Common myeloid progenitor, CD34-positive (primary cell): ENCODE measurements around the gene SKAP2.
A peak's percentile ranks its signal among the peaks of the same experiment; 100 is the strongest.

ENCODE experiments used
- CTCF ChIA-PET: fragments of 350-600 bp; sonication (Branson Sonifier 250); formaldehyde crosslinking; loops from one replicate; lab custom pipeline; 2021; ENCODE audit warnings: antibody characterized with exemption; lab: Charles Lee
- POLR2A ChIA-PET: fragments of 350-600 bp; sonication (Branson Sonifier 250); formaldehyde crosslinking; loops from one replicate; lab custom pipeline; 2021; ENCODE audit warnings: antibody characterized with exemption; lab: Charles Lee
- DNase-seq, 3 donors: peaks; one replicate each; pipeline versions ENCODE4 v3.0.0 to v3.0.0-alpha.2; 2013
- H3K27ac ChIP-seq, 2 experiments: 1 replicate in 1 of 2; 2 replicates in 1 of 2; pipeline ENCODE4 v1.7.0; 2013; ENCODE audit warnings: inconsistent platforms in 2 of 2, low read length in 2 of 2, mild to moderate bottlenecking in 2 of 2, low read depth in 1 of 2, moderate library complexity in 1 of 2; ENCODE audit not compliant: severe bottlenecking in 2 of 2, insufficient read depth in 1 of 2, poor library complexity in 1 of 2
- H3K27me3 ChIP-seq, 5 experiments: replicated peaks in 2 of 5; 1 replicate in 3 of 5; 2 replicates in 2 of 5; pipeline versions ENCODE4 v1.6.1 to v1.7.0; 2013; ENCODE audit warnings: low read length in 4 of 5, mild to moderate bottlenecking in 2 of 5, moderate library complexity in 2 of 5, inconsistent platforms in 1 of 5; ENCODE audit not compliant: insufficient read depth in 5 of 5, control insufficient read depth in 4 of 5
- H3K36me3 ChIP-seq, 4 experiments: 1 replicate in 2 of 4; 2 replicates in 2 of 4; pipeline versions ENCODE4 v1.6.1 to v1.7.0; 2013; ENCODE audit warnings: low read length in 3 of 4, control low read depth in 1 of 4, mild to moderate bottlenecking in 1 of 4; ENCODE audit not compliant: control insufficient read depth in 4 of 4, insufficient read depth in 4 of 4
- H3K4me1 ChIP-seq, 4 experiments: 1 replicate in 3 of 4; 2 replicates in 1 of 4; pipeline versions ENCODE4 v1.6.1 to v1.7.1; 2013; ENCODE audit warnings: low read length in 3 of 4, mild to moderate bottlenecking in 3 of 4, control low read depth in 1 of 4, inconsistent platforms in 1 of 4, moderate library complexity in 1 of 4; ENCODE audit not compliant: control insufficient read depth in 4 of 4, insufficient read depth in 4 of 4; ENCODE audit errors: control extremely low read depth in 1 of 4
- H3K4me3 ChIP-seq, 7 experiments: 1 replicate in 4 of 7; 2 replicates in 3 of 7; pipeline versions ENCODE4 v1.5.1 to v1.7.0; 2013; ENCODE audit warnings: mild to moderate bottlenecking in 7 of 7, low read length in 6 of 7, moderate library complexity in 6 of 7, inconsistent platforms in 2 of 7, low read depth in 2 of 7, control low read depth in 1 of 7; ENCODE audit not compliant: insufficient read depth in 4 of 7, control insufficient read depth in 1 of 7; ENCODE audit errors: extremely low read depth in 1 of 7
- H3K9me3 ChIP-seq, 5 experiments: 1 replicate in 4 of 5; 2 replicates in 1 of 5; pipeline versions ENCODE4 v1.6.1 to v1.7.1; 2013; ENCODE audit warnings: low read length in 4 of 5, mild to moderate bottlenecking in 2 of 5, inconsistent platforms in 1 of 5, low read depth in 1 of 5, moderate library complexity in 1 of 5; ENCODE audit not compliant: control insufficient read depth in 4 of 5, insufficient read depth in 2 of 5; ENCODE audit errors: control extremely low read depth in 1 of 5
- WGBS: methylation state at CpG from one replicate; pipeline ENCODE4 v1.1.5; 2013; ENCODE audit not compliant: insufficient coverage; 5-methylcytosine and 5-hydroxymethylcytosine counted together

Gene SKAP2

GRCh38 chr7:26714006-26714405 is 150.4 kb downstream of the SKAP2 start:
- H3K27ac ChIP-seq = no peak overlapping the region
- H3K36me3 ChIP-seq = peaks cover 0 to 7% (median 1%) of the 10 kb centered on the region in 4 experiments
- ChIA-PET POLR2A (interaction anchor here (0.6 kb wide), 1 partner anchor 8 kb away, joined by 4 read pairs; no protein-coding TSS in a partner anchor), CTCF (interaction anchor here (0.8 kb wide), 1 partner anchor 15 kb away, joined by 3 read pairs; no protein-coding TSS in a partner anchor)
- DNase-seq = no peak
- H3K4me3 ChIP-seq = no peak overlapping the region
- no peaks in the 10 kb centered on the region for H3K27me3 ChIP-seq
- H3K4me1 ChIP-seq = peaks cover 0 to 5% (median 3%) of the 10 kb centered on the region in 4 experiments
- WGBS = no CpG with 5 or more reads among the region's 2 CpGs
- no peaks in the 10 kb centered on the region for H3K9me3 ChIP-seq

GRCh38 chr7:26709210-26709990 is 155.0 kb downstream of the SKAP2 start:
- H3K27ac ChIP-seq = no peak overlapping the region
- peaks cover 0 to 4% (median 1%) of the 10 kb centered on the region in 4 experiments for H3K36me3 ChIP-seq
- ChIA-PET POLR2A (no interaction called here), CTCF (interaction anchor here (0.9 to 1.0 kb wide), 2 partner anchors 9 to 18 kb away, joined by 3 read pairs; no protein-coding TSS in a partner anchor)
- H3K4me3 ChIP-seq = no peak overlapping the region
- peaks cover 6 to 21% (median 14%) of the 10 kb centered on the region in 4 experiments for H3K4me1 ChIP-seq
- no CpG with 5 or more reads among the region's 1 CpG for WGBS
- peak in 2 of 3 donors; percentile 48 to 62 for DNase-seq
- H3K27me3 ChIP-seq = no peaks in the 10 kb centered on the region
- no peaks in the 10 kb centered on the region for H3K9me3 ChIP-seq

GRCh38 chr7:26705567-26705966 is 158.8 kb downstream of the SKAP2 start:
- DNase-seq = peak in 2 of 3 donors; percentile 64 to 73
- H3K9me3 ChIP-seq = no peaks in the 10 kb centered on the region

GRCh38 chr7:26704786-26705185 is 159.6 kb downstream of the SKAP2 start:
- Histone ChIP-seq H3K4me3 (no peak overlapping the region), H3K27me3 (no peaks in the 10 kb centered on the region), H3K36me3 (no peaks in the 10 kb centered on the region), H3K9me3 (no peaks in the 10 kb centered on the region), H3K4me1 (peaks cover 6 to 21% (median 14%) of the 10 kb centered on the region in 4 experiments), H3K27ac (no peak overlapping the region)
- DNase-seq = no peak
- ChIA-PET POLR2A (interaction anchor here (1.1 kb wide), 1 partner anchor 33 kb away, joined by 3 read pairs; no protein-coding TSS in a partner anchor), CTCF (interaction anchor here (1.1 to 3.3 kb wide), 3 partner anchors 12 to 23 kb away, joined by 3 to 19 read pairs (median 3); no protein-coding TSS in a partner anchor)
- WGBS = 100% methylated on average over 1 of the region's 2 CpGs

More at GRCh38 chr7:26705567-26705966, 158.8 kb downstream of the SKAP2 start:
- ChIA-PET POLR2A (interaction anchor here (0.6 kb wide), 1 partner anchor 105 kb away, joined by 3 read pairs; no protein-coding TSS in a partner anchor), CTCF (interaction anchor here (1.1 to 3.3 kb wide), 2 partner anchors 13 to 24 kb away, joined by 3 to 19 read pairs; no protein-coding TSS in a partner anchor)
- H3K27me3 ChIP-seq = no peaks in the 10 kb centered on the region
- H3K4me1 ChIP-seq = peaks cover 6 to 21% (median 14%) of the 10 kb centered on the region in 4 experiments
- peak overlapping the region in 1 of 2 experiments; percentile 28 for H3K27ac ChIP-seq
- no peak overlapping the region for H3K4me3 ChIP-seq
- WGBS = 0% methylated on average over 1 of the region's 2 CpGs
- no peaks in the 10 kb centered on the region for H3K36me3 ChIP-seq

GRCh38 chr7:26704036-26704435 is 160.4 kb downstream of the SKAP2 start:
- Histone ChIP-seq H3K4me3 (no peak overlapping the region), H3K27me3 (no peaks in the 10 kb centered on the region), H3K36me3 (no peaks in the 10 kb centered on the region), H3K4me1 (peaks cover 6 to 19% (median 12%) of the 10 kb centered on the region in 4 experiments), H3K9me3 (no peaks in the 10 kb centered on the region), H3K27ac (no peak overlapping the region)
- ChIA-PET POLR2A (interaction anchor here (1.1 kb wide), 1 partner anchor 34 kb away, joined by 3 read pairs; no protein-coding TSS in a partner anchor), CTCF (interaction anchor here (0.7 to 3.3 kb wide), 3 partner anchors 12 to 24 kb away, joined by 3 to 19 read pairs (median 3); no protein-coding TSS in a partner anchor)
- no peak for DNase-seq
- WGBS = 100% methylated on average over 1 of the region's 1 CpG

- DNase-seq = no peak
- Histone ChIP-seq H3K4me1 (peaks cover 2 to 18% (median 8%) of the 10 kb centered on the region in 4 experiments), H3K27me3 (no peaks in the 10 kb centered on the region), H3K9me3 (no peaks in the 10 kb centered on the region), H3K4me3 (no peak overlapping the region), H3K27ac (no peak overlapping the region), H3K36me3 (no peaks in the 10 kb centered on the region)
- CTCF ChIA-PET = interaction anchor here (1.0 to 1.6 kb wide), 5 partner anchors 9 to 449 kb away, joined by 3 to 4 read pairs (median 3); no protein-coding TSS in a partner anchor
- POLR2A ChIA-PET = no interaction called here
Measured at GRCh38 chr7:26700893-26701292, 163.5 kb downstream of the SKAP2 start.
